NCI-H69 (cell line): ENCODE measurements around the gene CTXND1.
A peak's percentile ranks its signal among the peaks of the same experiment; 100 is the strongest.

Source experiments
- DNase-seq: peaks from one replicate; lab custom pipeline; 2025; lab: John Stamatoyannopoulos, UW

Gene CTXND1

GRCh38 chr15:80208758-80209734 lies 43.0 kb downstream of the CTXND1 start:
- DNase-seq, result no peak

- DNase-seq, result no peak
These were observed 44.1 kb downstream of the CTXND1 start for GRCh38 chr15:80207887-80208286.

- DNase-seq, result no peak
These were observed 47.8 kb downstream of the CTXND1 start for GRCh38 chr15:80204231-80204630.

GRCh38 chr15:80203361-80203885 lies 48.6 kb downstream of the CTXND1 start:
- no peak for DNase-seq

- no peak for DNase-seq
These were observed 49.2 kb downstream of the CTXND1 start for GRCh38 chr15:80202641-80203360.

- DNase-seq, result no peak
These were observed 50.0 kb downstream of the CTXND1 start for GRCh38 chr15:80202016-80202315.

- no peak for DNase-seq
These were observed 50.6 kb downstream of the CTXND1 start for GRCh38 chr15:80201256-80202015.

- no peak for DNase-seq
These were observed 52.1 kb downstream of the CTXND1 start for GRCh38 chr15:80199869-80200268.

- DNase-seq, result no peak
These were observed 52.6 kb downstream of the CTXND1 start for GRCh38 chr15:80199366-80199765.

- DNase-seq, result no peak
These were observed 57.1 kb downstream of the CTXND1 start for GRCh38 chr15:80194914-80195313.

GRCh38 chr15:80194186-80194585 lies 57.8 kb downstream of the CTXND1 start:
- DNase-seq, result no peak

GRCh38 chr15:80191897-80192595 lies 60.0 kb downstream of the CTXND1 start:
- DNase-seq, result no peak

GRCh38 chr15:80191198-80191597 lies 60.8 kb downstream of the CTXND1 start:
- DNase-seq, result no peak

GRCh38 chr15:80188251-80188650 lies 63.8 kb downstream of the CTXND1 start:
- peak; percentile 28 for DNase-seq

GRCh38 chr15:80186597-80186996 lies 65.4 kb downstream of the CTXND1 start:
- no peak for DNase-seq

GRCh38 chr15:80186066-80186465 lies 65.9 kb downstream of the CTXND1 start:
- DNase-seq, result no peak

- no peak for DNase-seq
These were observed 66.9 kb downstream of the CTXND1 start for GRCh38 chr15:80185152-80185551.

- no peak for DNase-seq
These were observed 67.5 kb downstream of the CTXND1 start for GRCh38 chr15:80184554-80184953.

- no peak for DNase-seq
These were observed 68.1 kb downstream of the CTXND1 start for GRCh38 chr15:80183886-80184285.

- no peak for DNase-seq
These were observed 68.7 kb downstream of the CTXND1 start for GRCh38 chr15:80183306-80183705.

GRCh38 chr15:80182611-80183261 lies 69.3 kb downstream of the CTXND1 start:
- no peak for DNase-seq
